Measurements from ENCODE around the gene PSMD1.
"Not testable (repeated sequence)": the region's sequence is repeated elsewhere in the genome, so short reads cannot be mapped to it uniquely, and the experiment has no call there.

The PSMD1 gene

GRCh38 chr2:231056453-231057416 is at the start of gene PSMD1:
Gene PSMD1, plus strand, starts transcription at chr2:231056867. Its CDS starts 159 bp downstream, at chr2:231057026.
- DNase-seq (ENCODE audit: low spot score): peak; percentile 95

- DNase-seq (ENCODE audit: low spot score): no peak
Measured at GRCh38 chr2:231007286-231008098, 49.2 kb upstream of the PSMD1 start.

- no peak for DNase-seq (ENCODE audit: low spot score)
Measured at GRCh38 chr2:231008131-231008530, 48.5 kb upstream of the PSMD1 start.

- no peak for DNase-seq (ENCODE audit: low spot score)
Measured at GRCh38 chr2:231009236-231009919, 47.3 kb upstream of the PSMD1 start.

GRCh38 chr2:231010201-231010730 is 46.4 kb upstream of the PSMD1 start:
- no peak for DNase-seq (ENCODE audit: low spot score)

GRCh38 chr2:231011526-231011925 is 45.1 kb upstream of the PSMD1 start:
- no peak for DNase-seq (ENCODE audit: low spot score)

GRCh38 chr2:231012463-231012862 is 44.2 kb upstream of the PSMD1 start:
- no peak for DNase-seq (ENCODE audit: low spot score)

- DNase-seq (ENCODE audit: low spot score): no peak
Measured at GRCh38 chr2:231013820-231014219, 42.8 kb upstream of the PSMD1 start.

GRCh38 chr2:231015478-231015877 is 41.2 kb upstream of the PSMD1 start:
- no peak for DNase-seq (ENCODE audit: low spot score)

- DNase-seq (ENCODE audit: low spot score): no peak
Measured at GRCh38 chr2:231015926-231016325, 40.7 kb upstream of the PSMD1 start.

GRCh38 chr2:231016566-231017230 is 40.0 kb upstream of the PSMD1 start:
- DNase-seq (ENCODE audit: low spot score): no peak

- no peak for DNase-seq (ENCODE audit: low spot score)
Measured at GRCh38 chr2:231017231-231017598, 39.5 kb upstream of the PSMD1 start.

- DNase-seq (ENCODE audit: low spot score): no peak
Measured at GRCh38 chr2:231018184-231018583, 38.5 kb upstream of the PSMD1 start.

- DNase-seq (ENCODE audit: low spot score): not testable (repeated sequence)
Measured at GRCh38 chr2:231025059-231025458, 31.6 kb upstream of the PSMD1 start.

GRCh38 chr2:231028889-231029288 is 27.8 kb upstream of the PSMD1 start:
- no peak for DNase-seq (ENCODE audit: low spot score)

- no peak for DNase-seq (ENCODE audit: low spot score)
Measured at GRCh38 chr2:231029563-231029962, 27.1 kb upstream of the PSMD1 start.

GRCh38 chr2:231030725-231031124 is 25.9 kb upstream of the PSMD1 start:
- no peak for DNase-seq (ENCODE audit: low spot score)

GRCh38 chr2:231032575-231033140 is 24.0 kb upstream of the PSMD1 start:
- DNase-seq (ENCODE audit: low spot score): no peak

GRCh38 chr2:231033147-231034132 is 23.2 kb upstream of the PSMD1 start:
- DNase-seq (ENCODE audit: low spot score): no peak
